Naive thymus-derived CD8-positive, alpha-beta T cell (primary cell): Measurements from ENCODE around the gene DYNC2H1. TPM values are rescaled to one million over a fixed set of nuclear protein-coding genes. Genes with fewer than 3 reads are reported as not detected.

Experiments
- ATAC-seq, 2 donors: fragments of 150-1000 bp; cut with Tn5 transposase in 1 of 2; sonication (Bioruptor Pico), chemical (Tn5 transposase) in 1 of 2; 1 replicate in 1 of 2; 2 replicates in 1 of 2; pipeline ENCODE4 v1.10.0; 2021; ENCODE audit warnings: mild to moderate bottlenecking in 2 of 2, moderate library complexity in 2 of 2
- POLR2A ChIA-PET: fragments of 350-600 bp; sonication (Branson Sonifier 250); formaldehyde crosslinking; loops from one replicate; lab custom pipeline; 2021; ENCODE audit warnings: antibody characterized with exemption; lab: Charles Lee
- DNase-seq, 10 donors: peaks; one replicate each; pipeline versions ENCODE4 v3.0.0 to v3.0.0-alpha.2; 2020 to 2022
- H3K27ac Mint-ChIP-seq, 10 donors: one replicate each; pipeline ENCODE4 v1.8.0; 2020 to 2022; ENCODE audit warnings: mild to moderate bottlenecking in 10 of 10, mixed read lengths in 10 of 10, moderate library complexity in 4 of 10, inconsistent platforms in 1 of 10
- H3K27me3 Mint-ChIP-seq, 5 donors: one replicate each; pipeline ENCODE4 v1.8.0; 2021 to 2022; ENCODE audit warnings: mixed read lengths in 5 of 5
- H3K36me3 Mint-ChIP-seq, 3 donors: one replicate each; pipeline ENCODE4 v1.8.0; 2020 to 2022; ENCODE audit warnings: mixed read lengths in 3 of 3, mild to moderate bottlenecking in 2 of 3, inconsistent platforms in 1 of 3
- H3K4me1 Mint-ChIP-seq, 4 donors: one replicate each; pipeline ENCODE4 v1.8.0; 2021 to 2022; ENCODE audit warnings: mixed read lengths in 4 of 4
- H3K4me3 Mint-ChIP-seq, 10 donors: one replicate each; pipeline ENCODE4 v1.8.0; 2020 to 2022; ENCODE audit warnings: mild to moderate bottlenecking in 10 of 10, mixed read lengths in 10 of 10, moderate library complexity in 6 of 10, inconsistent platforms in 1 of 10
- H3K9me3 Mint-ChIP-seq, 9 donors: one replicate each; pipeline ENCODE4 v1.8.0; 2020 to 2022; ENCODE audit warnings: mixed read lengths in 9 of 9, mild to moderate bottlenecking in 3 of 9, inconsistent platforms in 1 of 9, moderate library complexity in 1 of 9
- polyA plus RNA-seq, 3 donors: library from polyadenylated mRNA; unstranded; fragments of 300-500 nt; fragmentation: Illumina TruSeq; gene quantifications; one replicate each; pipeline ENCODE4 v1.2.3, GENCODE V29; 2021
- total RNA-seq, 8 experiments: library from RNA in 2 of 8; stranded (reverse) in 2 of 8; gene quantifications; one replicate each; pipeline ENCODE4 v1.2.3 and lab custom pipeline; 2021 to 2026

DYNC2H1 gene
- total and polyA plus RNA-seq, 5 experiments from 2014 or later, result 0.54 to 3.2 (median 0.99) TPM

- no peak for ATAC-seq
- Mint-ChIP-seq H3K9me3 (peaks cover 0 to 15% (median 3%) of the 10 kb centered on the region in 9 donors), H3K27me3 (peaks cover 0 to 3% (median 0%) of the 10 kb centered on the region in 5 donors)
Measured at GRCh38 chr11:103406357-103406756, 297.1 kb downstream of the DYNC2H1 start.

GRCh38 chr11:103407641-103408040 lies 298.4 kb downstream of the DYNC2H1 start:
- Mint-ChIP-seq H3K4me1 (no peaks in the 10 kb centered on the region), H3K36me3 (peaks cover 0 to under 1% (median 0%) of the 10 kb centered on the region in 3 donors)

More at GRCh38 chr11:103406357-103406756, 297.1 kb downstream of the DYNC2H1 start:
- no peak overlapping the region for H3K4me3 Mint-ChIP-seq
- DNase-seq, result no peak
- H3K4me1 Mint-ChIP-seq, result no peaks in the 10 kb centered on the region
- peaks cover 0 to 2% (median 0%) of the 10 kb centered on the region in 3 donors for H3K36me3 Mint-ChIP-seq
- no peak overlapping the region for H3K27ac Mint-ChIP-seq
- POLR2A ChIA-PET, result no interaction called here

DNA sequence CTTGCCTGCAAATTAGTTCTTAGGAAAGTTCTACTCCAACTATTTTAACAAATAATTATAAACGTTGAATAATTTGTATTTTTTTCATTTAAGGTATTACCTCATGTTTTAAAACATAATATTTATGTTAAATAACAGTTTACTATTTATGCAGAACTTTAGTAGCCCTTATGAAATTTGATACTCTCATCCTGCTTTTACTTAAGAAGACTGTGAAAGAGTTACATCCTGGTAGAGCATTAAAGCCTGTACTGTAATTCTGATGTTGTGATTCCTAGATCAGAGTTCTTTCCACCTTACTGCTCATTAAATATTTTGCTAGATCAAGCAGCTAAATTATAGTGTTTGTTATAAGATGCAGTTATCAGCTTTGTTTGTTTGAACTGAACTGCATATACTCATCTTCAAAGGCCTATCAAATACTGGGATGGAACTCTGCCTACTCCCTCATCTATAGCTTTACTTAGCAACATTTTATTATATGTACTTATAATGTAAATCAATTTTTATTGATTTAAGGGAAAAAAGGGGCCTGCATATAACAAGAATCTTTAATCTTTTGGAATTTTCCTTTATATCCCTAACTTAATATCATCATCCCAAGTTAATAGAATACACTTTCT lies 304.2 kb downstream of the DYNC2H1 start:
- Mint-ChIP-seq H3K27ac (no peak overlapping the region), H3K9me3 (peaks cover 0 to 37% (median 8%) of the 10 kb centered on the region in 9 donors), H3K27me3 (no peaks in the 10 kb centered on the region), H3K4me1 (no peaks in the 10 kb centered on the region), H3K36me3 (peaks cover 0 to 11% (median 5%) of the 10 kb centered on the region in 3 donors), H3K4me3 (no peak overlapping the region)
- no peak for ATAC-seq
- DNase-seq, result no peak
- POLR2A ChIA-PET, result no interaction called here

More at GRCh38 chr11:103407641-103408040, 298.4 kb downstream of the DYNC2H1 start:
- POLR2A ChIA-PET, result no interaction called here
- H3K27ac Mint-ChIP-seq, result no peak overlapping the region
- ATAC-seq, result no peak
- DNase-seq, result no peak
- H3K9me3 Mint-ChIP-seq, result peaks cover 0 to 5% (median 0%) of the 10 kb centered on the region in 9 donors
- no peak overlapping the region for H3K4me3 Mint-ChIP-seq
- H3K27me3 Mint-ChIP-seq, result no peaks in the 10 kb centered on the region

DNA sequence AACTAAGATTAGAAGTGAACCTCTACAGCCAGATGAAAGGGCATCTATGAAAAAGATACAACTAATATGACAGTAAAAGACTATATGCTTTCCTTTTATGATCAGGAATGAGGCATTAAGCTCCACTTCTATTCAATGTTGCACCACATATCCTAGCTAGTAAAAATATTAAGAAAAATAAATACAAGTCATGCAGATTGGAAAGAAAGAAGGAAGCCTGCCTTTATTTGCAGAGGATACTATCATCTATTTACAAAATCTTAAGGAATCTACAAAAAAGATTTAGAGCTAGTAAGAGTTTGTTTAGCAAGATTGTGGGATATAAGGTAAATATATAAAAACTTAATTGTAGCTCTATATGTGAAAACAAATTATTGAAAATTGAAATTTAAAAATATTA lies 308.8 kb downstream of the DYNC2H1 start:
- POLR2A ChIA-PET, result no interaction called here
- DNase-seq, result no peak
- Mint-ChIP-seq H3K9me3 (peaks cover 9 to 77% (median 22%) of the 10 kb centered on the region in 9 donors), H3K27ac (no peak overlapping the region), H3K36me3 (peaks cover 0 to 23% (median 8%) of the 10 kb centered on the region in 3 donors), H3K27me3 (no peaks in the 10 kb centered on the region), H3K4me3 (no peak overlapping the region), H3K4me1 (peaks cover 0 to 2% (median 0%) of the 10 kb centered on the region in 4 donors)
- no peak for ATAC-seq

DNA sequence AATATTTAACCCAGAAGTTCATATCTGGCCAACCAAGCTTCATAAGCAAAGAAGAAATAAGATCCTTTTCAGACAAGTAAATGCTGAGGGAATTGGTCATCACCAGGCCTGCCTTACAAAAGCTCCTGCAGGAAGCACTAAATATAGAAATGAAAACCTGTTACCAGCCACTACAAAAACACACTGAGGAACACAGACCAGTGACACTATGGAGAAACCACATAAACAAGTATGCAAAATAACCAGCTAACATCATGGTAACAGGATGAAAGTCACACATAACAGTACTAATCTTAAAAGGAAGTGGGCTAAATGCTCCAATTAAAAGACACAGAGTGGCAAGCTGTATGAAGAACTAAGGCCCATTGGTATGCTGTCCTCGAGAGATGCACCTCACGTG lies 311.4 kb downstream of the DYNC2H1 start:
- Mint-ChIP-seq H3K27ac (no peak overlapping the region), H3K27me3 (no peaks in the 10 kb centered on the region)

DNA sequence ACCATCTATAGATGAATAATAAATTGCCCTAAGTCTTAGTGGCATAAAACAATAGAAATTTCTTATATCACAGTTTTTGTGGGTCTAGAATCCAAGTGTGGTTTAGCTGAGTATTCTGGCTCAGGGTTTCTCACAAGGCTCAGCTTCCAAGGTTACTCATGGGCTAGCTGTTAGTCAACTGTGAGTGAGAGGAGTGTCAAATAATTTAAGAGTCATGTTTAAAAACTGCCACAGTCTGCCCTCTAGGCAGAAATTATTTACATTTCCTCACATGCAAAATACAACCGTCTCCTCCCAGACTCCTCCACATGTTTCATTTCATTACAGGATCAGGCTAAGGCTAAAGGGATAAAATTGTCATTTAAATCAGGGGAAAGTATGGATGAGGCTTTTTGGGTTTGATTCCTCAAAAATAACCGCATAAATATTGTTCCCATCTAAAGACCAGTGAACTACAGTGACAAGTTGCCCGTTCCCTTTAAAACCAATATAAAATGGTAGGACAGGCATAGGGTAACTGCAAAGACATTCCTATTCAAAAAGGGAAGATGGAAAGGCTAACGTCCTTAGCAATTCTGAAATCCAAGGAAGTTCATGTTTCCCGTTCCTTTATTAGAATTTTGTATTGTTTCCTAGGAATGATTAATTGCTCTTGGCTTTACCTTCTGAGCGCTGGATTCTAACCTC lies 324.3 kb downstream of the DYNC2H1 start:
- POLR2A ChIA-PET, result no interaction called here
- no peak overlapping the region for H3K27ac Mint-ChIP-seq
- no peak for ATAC-seq
- peaks cover 0 to 4% (median 0%) of the 10 kb centered on the region in 9 donors for H3K9me3 Mint-ChIP-seq
- no peaks in the 10 kb centered on the region for H3K27me3 Mint-ChIP-seq
- H3K36me3 Mint-ChIP-seq, result peaks cover 0 to 4% (median 4%) of the 10 kb centered on the region in 3 donors
- no peak for DNase-seq
- no peaks in the 10 kb centered on the region for H3K4me1 Mint-ChIP-seq
- H3K4me3 Mint-ChIP-seq, result no peak overlapping the region

More for the DNA sequence above, 311.4 kb downstream of the DYNC2H1 start:
- H3K9me3 Mint-ChIP-seq, result peaks cover 6 to 66% (median 22%) of the 10 kb centered on the region in 9 donors
- H3K36me3 Mint-ChIP-seq, result peaks cover 0 to 16% (median 3%) of the 10 kb centered on the region in 3 donors
- no peak for ATAC-seq
- POLR2A ChIA-PET, result no interaction called here
- H3K4me3 Mint-ChIP-seq, result no peak overlapping the region
- DNase-seq, result no peak
- peaks cover 0 to 2% (median 0%) of the 10 kb centered on the region in 4 donors for H3K4me1 Mint-ChIP-seq

DNA sequence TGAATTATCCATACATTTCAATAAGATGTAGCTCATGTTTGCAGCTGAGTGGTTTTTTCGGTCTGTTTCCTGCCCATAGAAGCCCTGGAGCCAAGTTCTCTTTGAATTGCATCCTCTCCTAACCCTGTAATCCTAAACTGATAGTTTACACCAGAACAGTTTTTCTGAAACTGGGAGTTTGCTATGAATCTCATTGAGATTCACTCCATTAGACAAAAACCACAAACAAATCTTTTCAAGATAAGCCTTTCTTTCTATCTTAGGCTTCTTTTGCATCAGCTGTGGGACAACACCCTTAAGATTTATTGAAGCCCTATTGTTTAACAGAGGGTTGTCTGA lies 324.8 kb downstream of the DYNC2H1 start:
- peaks cover 0 to 4% (median 4%) of the 10 kb centered on the region in 3 donors for H3K36me3 Mint-ChIP-seq
- H3K9me3 Mint-ChIP-seq, result peaks cover 0 to 4% (median 0%) of the 10 kb centered on the region in 9 donors
- no peaks in the 10 kb centered on the region for H3K4me1 Mint-ChIP-seq
- H3K27me3 Mint-ChIP-seq, result no peaks in the 10 kb centered on the region
- H3K27ac Mint-ChIP-seq, result no peak overlapping the region
- ATAC-seq (no peak), DNase-seq (no peak)
- no peak overlapping the region for H3K4me3 Mint-ChIP-seq
- POLR2A ChIA-PET, result no interaction called here

- Mint-ChIP-seq H3K4me1 (no peaks in the 10 kb centered on the region), H3K9me3 (no peaks in the 10 kb centered on the region), H3K36me3 (peaks cover 0 to 4% (median 4%) of the 10 kb centered on the region in 3 donors), H3K27ac (no peak overlapping the region), H3K4me3 (no peak overlapping the region), H3K27me3 (no peaks in the 10 kb centered on the region)
- POLR2A ChIA-PET, result no interaction called here
- ATAC-seq (no peak), DNase-seq (no peak)
Measured at GRCh38 chr11:103436131-103436770, 327.0 kb downstream of the DYNC2H1 start.

- H3K27ac Mint-ChIP-seq, result no peak overlapping the region
- POLR2A ChIA-PET, result no interaction called here
- DNase-seq (no peak), ATAC-seq (no peak)
- no peak overlapping the region for H3K4me3 Mint-ChIP-seq
- H3K27me3 Mint-ChIP-seq, result no peaks in the 10 kb centered on the region
- H3K36me3 Mint-ChIP-seq, result peaks cover 0 to 4% (median 4%) of the 10 kb centered on the region in 3 donors
- H3K4me1 Mint-ChIP-seq, result no peaks in the 10 kb centered on the region
- peaks cover 0 to 2% (median 0%) of the 10 kb centered on the region in 9 donors for H3K9me3 Mint-ChIP-seq
Measured at GRCh38 chr11:103441021-103441420, 331.8 kb downstream of the DYNC2H1 start.

DNA sequence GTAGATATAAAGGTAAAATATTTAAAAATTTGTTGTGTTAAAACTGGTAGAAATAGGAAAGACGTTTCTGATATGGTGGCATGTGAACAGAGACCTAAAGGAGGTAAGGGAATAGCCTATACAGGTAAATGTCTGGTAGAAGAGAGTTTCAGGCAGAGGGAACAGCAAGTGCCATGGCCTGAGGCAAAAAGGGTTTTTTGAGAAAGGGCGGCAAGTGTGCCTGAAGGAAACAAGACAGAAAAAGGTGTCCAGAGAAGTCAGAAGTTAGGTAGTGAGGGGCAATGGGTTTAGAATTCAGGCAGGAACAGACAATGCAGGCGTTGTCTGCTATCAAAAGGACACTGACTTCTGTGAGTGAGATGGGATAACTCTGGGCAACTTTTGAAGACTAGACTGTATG lies 339.7 kb downstream of the DYNC2H1 start:
- POLR2A ChIA-PET, result no interaction called here
- no peak for ATAC-seq
- Mint-ChIP-seq H3K36me3 (no peaks in the 10 kb centered on the region), H3K27me3 (no peaks in the 10 kb centered on the region), H3K4me3 (no peak overlapping the region), H3K9me3 (peaks cover 0 to 2% (median 0%) of the 10 kb centered on the region in 9 donors), H3K4me1 (no peaks in the 10 kb centered on the region), H3K27ac (no peak overlapping the region)
- no peak for DNase-seq

DNA sequence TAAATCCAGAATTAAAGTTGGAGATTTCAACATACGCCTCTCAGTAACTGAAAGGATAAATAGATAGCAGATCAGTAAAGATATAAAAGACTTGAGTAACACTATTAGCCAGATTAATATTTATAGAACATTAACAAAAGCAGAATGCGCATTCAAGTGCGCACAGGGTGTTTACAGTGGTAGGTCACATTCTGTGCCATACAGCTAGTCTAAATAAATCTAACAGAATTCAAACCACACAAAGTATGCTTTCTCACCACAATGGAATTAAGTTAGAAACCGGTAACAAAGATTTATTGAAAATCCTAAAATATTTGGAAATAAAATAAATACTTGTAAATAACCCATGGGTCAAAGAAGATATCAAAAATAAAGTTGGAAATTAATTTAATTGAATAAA lies 341.0 kb downstream of the DYNC2H1 start:
- no peaks in the 10 kb centered on the region for H3K4me1 Mint-ChIP-seq
- H3K36me3 Mint-ChIP-seq, result no peaks in the 10 kb centered on the region
- POLR2A ChIA-PET, result no interaction called here
- no peak for ATAC-seq
- peaks cover 0 to 2% (median 0%) of the 10 kb centered on the region in 9 donors for H3K9me3 Mint-ChIP-seq
- no peak for DNase-seq
- no peaks in the 10 kb centered on the region for H3K27me3 Mint-ChIP-seq
- no peak overlapping the region for H3K4me3 Mint-ChIP-seq
- no peak overlapping the region for H3K27ac Mint-ChIP-seq

- H3K4me1 Mint-ChIP-seq, result no peaks in the 10 kb centered on the region
- no peaks in the 10 kb centered on the region for H3K36me3 Mint-ChIP-seq
- no peaks in the 10 kb centered on the region for H3K9me3 Mint-ChIP-seq
- no peak overlapping the region for H3K27ac Mint-ChIP-seq
- no peak for DNase-seq
- POLR2A ChIA-PET, result no interaction called here
- no peak overlapping the region for H3K4me3 Mint-ChIP-seq
- no peak for ATAC-seq
- H3K27me3 Mint-ChIP-seq, result no peaks in the 10 kb centered on the region
Measured at GRCh38 chr11:103453126-103453525, 343.9 kb downstream of the DYNC2H1 start.
